HG03469 (cell line): ENCODE results near the gene S100A7A.

ENCODE experiments used
- ATAC-seq: cut with Tn5 transposase; IDR thresholded peaks from one replicate; pipeline ENCODE4 v1.9.1; 2021; ENCODE audit warnings: mild to moderate bottlenecking, moderate library complexity, moderate number of reproducible peaks; ENCODE audit not compliant: unreplicated experiment

S100A7A gene

GRCh38 chr1:153415850-153416570 is at the start of gene S100A7A:
TSS of gene S100A7A (plus strand) at chr1:153416520. CDS start at chr1:153418083, 1,563 bp downstream.
- ATAC-seq, result no peak

- ATAC-seq, result no peak
Observed at GRCh38 chr1:153367090-153367489, 49.2 kb upstream of the S100A7A start.

GRCh38 chr1:153368495-153368894 is 47.8 kb upstream of the S100A7A start:
- no peak for ATAC-seq

- no peak for ATAC-seq
Observed at GRCh38 chr1:153370146-153370545, 46.2 kb upstream of the S100A7A start.

- ATAC-seq, result no peak
Observed at GRCh38 chr1:153371231-153371630, 45.1 kb upstream of the S100A7A start.

DNA sequence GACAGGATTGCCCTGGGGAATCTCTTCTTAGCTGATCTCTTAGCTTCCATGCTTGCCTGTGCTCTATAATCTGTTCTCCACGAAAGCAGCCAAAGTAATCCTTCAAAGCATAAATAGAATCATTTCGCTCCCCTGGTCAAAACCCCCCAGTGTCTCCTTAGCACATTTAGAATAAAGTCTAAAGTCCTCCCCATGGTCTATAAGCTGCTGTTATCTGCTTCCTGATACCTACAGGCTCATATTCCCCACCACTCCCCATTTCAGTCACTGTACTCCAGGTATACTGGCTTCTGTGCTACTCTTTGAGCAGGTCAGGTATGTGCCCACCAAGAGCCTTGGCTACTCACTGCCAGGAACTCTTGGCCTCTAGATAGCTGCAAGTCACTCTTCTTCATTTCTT is 43.7 kb upstream of the S100A7A start:
- no peak for ATAC-seq

DNA sequence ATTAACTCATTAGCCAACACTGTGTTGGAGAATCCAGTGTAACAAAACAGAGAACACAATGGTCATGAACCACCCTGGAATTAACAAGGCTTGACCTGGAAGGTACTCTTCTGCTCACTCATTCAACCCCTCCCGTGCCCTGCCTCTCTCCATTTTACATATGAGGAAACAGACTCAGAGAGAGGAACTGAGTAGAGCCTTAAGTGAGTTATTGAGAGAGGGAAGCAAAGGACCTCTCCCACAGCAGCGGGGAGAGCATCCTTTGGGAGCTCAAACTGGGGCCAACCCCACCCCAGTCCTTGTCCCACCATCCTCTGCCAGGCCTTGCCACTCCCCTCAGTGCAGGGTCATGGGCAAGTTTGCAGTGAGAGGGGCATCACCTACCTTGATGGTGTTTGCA is 42.2 kb upstream of the S100A7A start:
- ATAC-seq, result no peak

DNA sequence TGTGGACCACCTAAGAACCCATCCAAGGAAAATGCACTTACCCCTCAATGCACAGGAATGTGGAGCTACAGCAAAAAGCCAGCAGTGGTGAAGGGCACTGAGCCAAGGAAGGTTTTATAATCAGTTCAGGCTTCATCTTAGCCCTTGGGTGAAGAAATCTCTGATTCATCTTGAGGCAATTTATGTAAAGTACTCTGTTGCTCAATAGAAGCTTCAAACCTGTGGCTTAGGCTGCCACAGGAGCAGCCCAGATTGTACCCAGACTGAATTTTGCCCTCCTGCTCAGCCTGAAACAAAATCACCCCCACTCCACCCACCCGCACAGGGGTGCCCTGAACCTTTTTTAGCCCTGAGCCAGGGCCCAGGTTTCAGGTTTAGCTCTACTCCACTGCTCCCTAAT is 40.8 kb upstream of the S100A7A start, which contains the start of gene S100A12:
TSS of gene S100A12 (minus strand) at position 111 of the 400 bp plus-strand sequence. CDS start 1,029 bp downstream, outside the sequence.
- no peak for ATAC-seq

GRCh38 chr1:153379591-153379990 is 36.7 kb upstream of the S100A7A start:
- ATAC-seq, result no peak

GRCh38 chr1:153380711-153381110 is 35.6 kb upstream of the S100A7A start:
- ATAC-seq, result no peak

DNA sequence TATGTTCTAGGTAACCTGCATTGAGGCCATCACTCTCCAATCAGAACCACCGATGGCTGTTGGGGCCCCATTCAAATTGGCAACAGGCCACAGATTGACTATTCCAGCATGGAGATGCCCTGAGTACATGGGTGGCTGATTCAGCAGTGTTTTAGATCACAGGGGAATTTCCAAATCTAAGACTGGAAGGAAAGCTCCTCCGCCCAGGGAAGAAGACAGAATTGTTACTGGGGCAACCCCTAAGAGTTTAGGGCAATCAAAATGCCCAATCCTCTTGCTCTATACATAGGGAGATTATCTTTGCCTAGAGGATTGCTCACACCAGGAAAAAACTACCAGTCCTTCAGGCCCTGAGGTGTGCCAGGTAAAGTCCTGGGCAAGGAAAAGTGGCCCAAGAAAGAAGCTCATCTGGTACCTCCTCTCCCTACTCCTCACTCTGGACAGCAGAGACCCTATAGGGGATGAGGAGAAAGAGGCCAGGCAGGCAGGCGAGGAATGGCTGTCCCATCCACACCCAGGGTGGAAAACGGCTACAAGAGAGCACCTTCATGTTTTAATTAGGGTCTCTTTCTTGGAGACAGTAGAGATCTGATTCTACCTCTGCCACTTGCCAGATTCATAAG is 31.3 kb upstream of the S100A7A start:
- no peak for ATAC-seq

GRCh38 chr1:153386500-153386901 is 29.8 kb upstream of the S100A7A start:
- no peak for ATAC-seq

DNA sequence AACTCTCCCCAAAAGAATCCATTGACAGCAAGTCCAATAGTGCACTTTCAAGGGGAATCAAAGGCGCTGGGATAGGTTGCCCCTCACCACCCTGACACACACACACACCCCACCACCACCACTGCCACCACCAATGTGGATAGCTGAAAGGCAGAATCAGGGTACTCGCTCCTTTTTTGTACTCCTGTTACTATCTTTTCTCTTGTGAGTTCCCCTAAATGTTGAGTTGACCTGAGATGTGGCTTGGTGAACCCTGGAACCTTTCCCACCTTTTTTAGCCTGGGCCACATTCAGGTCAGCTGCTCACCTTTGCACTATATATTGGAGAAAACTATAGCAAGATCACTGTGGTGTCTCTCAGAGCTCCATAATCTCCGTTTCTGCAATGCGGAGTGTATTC is 29.3 kb upstream of the S100A7A start:
- no peak for ATAC-seq

DNA sequence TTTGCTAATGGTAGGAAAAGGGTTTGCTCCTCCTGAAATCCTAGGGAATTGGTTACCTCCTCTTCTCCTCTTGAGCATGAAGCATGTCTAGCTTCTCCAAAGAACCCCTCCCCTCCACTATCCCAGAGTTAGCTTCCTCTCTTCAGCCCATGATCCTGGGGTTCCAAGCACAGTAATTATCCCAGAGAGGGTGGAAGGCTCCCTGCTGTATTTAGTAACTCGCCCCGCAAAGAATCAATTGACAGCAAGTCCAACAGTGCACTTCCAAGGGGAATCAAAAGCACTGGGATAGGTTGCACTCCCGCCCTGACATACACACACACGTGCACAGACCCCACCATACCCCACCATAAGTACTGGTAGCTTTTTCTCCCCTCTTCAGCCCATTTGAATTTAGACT is 28.5 kb upstream of the S100A7A start:
- no peak for ATAC-seq

- no peak for ATAC-seq
Observed at GRCh38 chr1:153389401-153389800, 26.9 kb upstream of the S100A7A start.

DNA sequence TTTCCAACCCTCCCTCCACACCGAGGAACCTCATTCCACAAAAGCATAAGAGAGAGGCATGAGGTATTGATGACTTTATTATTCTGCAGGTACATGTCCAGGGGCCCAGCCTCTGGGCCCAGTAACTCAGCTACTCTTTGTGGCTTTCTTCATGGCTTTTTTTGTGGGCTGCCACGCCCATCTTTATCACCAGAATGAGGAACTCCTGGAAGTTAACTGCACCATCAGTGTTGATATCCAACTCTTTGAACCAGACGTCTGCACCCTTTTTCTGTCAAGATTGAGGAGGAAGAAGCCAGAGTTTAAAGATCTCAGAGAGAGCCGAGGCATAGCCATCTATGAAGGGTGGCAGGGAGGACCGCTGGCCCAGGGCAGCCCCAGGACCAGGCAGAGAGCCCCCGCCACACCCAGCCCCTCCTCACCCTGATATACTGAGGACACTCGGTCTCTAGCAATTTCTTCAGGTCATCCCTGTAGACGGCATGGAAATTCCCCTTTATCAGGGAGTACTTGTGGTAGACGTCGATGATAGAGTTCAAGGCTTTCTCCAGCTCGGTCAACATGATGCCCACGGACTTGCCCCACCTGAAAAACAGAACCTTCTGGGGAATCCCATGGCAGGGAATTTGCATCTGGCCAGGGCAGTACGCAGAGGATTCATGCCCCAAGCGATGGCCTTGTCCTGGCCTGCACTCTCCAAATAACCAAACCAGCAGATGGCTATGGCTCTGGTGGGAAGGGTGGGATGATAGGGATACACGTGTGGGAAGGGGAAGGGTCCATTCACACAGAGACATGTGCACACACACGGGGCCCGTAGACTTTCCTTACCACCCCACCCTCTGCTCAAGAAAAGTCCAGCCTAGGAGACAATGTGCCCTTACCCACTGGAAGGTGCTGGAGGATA is 26.1 kb upstream of the S100A7A start:
- no peak for ATAC-seq

DNA sequence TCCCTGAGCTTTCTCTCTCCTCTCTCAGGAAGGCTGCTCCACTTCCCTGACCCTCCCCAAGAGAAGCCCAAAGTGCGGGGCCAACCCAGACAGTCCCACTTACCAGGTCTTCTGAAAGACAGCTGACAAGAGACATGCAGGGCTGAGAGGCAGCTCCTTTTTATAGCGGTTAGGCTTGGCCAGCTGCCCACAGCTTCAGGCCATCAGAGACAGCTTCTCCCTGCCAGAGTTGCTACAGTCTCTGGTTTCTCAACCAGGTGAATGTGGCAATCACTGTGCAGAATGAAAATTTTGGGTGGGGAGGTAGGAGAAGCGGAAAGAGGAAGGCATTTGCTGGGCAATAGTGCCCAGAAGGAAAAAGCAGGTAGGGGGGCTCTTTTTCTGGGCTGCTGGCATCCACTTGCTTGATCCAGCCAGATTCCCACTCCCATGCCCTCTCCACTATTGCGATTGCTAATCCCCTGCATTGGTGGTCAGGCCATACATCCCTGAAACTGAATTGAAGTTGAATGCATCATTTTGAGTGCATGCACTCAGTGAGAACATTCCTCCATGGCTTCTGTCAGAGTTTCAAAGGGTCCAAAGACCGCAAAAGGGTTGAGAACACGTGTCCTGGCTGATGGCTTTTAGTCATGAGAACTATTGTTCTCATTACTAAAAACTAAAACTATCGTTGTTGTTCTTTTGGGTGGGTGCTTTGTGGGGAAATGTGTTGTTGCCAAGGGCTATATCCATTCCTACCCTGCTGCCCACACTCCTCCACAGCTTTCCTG is 25.2 kb upstream of the S100A7A start, which contains the start of gene S100A8:
TSS of gene S100A8 (minus strand) at position 136 of the 773 bp plus-strand sequence. CDS start 538 bp downstream, outside the sequence.
- no peak for ATAC-seq

- no peak for ATAC-seq
Observed at GRCh38 chr1:153392258-153392657, 24.1 kb upstream of the S100A7A start.

DNA sequence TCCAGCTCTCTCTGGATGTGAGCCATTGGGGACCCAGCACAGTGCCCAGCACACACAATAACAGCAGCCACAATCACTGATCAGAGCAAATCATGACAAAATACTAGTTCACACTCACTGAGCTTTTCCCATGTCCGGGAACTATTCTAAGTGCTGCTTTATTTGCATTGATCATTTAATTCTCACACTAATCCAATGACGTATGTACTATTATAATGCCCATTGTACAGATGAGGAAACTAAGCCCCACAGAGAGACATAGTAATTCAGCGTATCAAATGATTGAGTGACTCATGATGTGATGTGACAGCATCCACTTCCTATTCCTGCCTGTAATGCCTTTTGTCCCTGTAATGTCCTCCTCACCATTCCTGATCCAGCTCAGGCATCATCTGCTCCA is 23.5 kb upstream of the S100A7A start:
- no peak for ATAC-seq

DNA sequence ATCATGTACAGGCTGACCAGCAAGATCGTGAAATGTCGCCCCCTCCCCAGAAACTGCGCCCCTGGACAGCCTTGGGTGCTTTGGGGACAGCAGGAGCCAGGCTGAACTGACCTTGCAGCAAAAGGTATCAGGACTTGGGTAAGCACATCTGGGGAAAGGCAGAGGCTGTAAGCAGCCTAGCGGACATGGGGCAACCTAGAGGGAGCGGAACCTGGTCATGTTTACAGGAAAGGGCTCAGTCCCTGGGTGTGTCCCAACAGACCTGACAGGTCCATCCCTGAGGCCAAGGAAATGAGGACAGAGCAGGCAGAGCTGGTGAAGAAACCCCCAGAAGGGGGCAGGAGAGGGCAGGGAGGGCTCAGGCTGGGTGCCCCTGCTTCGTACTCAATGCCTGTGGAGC is 22.4 kb upstream of the S100A7A start:
- ATAC-seq, result no peak

DNA sequence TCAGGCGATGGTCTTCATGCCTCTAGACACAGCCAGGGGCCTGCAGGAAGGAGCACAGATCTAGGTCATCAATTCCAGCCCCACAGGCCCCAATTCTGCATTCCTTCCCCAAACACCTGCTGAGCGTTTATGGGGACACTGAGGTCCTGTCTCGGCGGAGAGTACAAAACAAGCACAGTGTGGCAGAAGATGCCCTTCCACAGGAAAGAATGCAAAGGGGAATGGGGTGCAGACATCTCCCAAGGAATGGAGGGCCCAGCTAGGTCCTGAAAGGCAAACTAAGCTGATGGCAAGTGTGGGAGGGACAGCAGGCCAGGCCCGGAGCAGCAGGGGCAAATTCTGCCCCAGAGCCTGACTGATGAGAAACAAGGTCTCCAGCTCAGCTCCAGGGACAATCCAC is 21.9 kb upstream of the S100A7A start:
- no peak for ATAC-seq
